ENCODE results near the gene FSHB.
"Not testable (repeated sequence)": the region's sequence is repeated elsewhere in the genome, so short reads cannot be mapped to it uniquely, and the experiment has no call there.

FSHB gene

DNA sequence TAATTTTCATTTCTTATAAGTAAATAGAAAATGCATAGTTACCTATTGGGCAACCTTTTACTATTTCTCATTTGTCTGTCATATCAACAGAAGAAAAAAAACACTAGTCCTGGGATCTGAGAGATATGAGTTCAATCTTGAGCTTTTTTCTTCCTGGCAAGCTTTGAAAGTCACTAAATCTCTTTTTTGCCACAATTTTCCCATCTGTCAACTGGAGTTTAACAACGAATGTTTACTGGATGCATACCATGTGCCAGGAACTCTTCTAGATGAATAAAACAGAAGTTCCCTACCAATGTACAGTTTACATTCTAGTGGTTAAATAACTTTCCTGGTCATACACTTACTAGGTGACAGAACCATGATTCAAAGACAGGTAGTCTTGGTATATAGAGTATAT lies 31.0 kb downstream of the FSHB start:
- no peak for DNase-seq

DNA sequence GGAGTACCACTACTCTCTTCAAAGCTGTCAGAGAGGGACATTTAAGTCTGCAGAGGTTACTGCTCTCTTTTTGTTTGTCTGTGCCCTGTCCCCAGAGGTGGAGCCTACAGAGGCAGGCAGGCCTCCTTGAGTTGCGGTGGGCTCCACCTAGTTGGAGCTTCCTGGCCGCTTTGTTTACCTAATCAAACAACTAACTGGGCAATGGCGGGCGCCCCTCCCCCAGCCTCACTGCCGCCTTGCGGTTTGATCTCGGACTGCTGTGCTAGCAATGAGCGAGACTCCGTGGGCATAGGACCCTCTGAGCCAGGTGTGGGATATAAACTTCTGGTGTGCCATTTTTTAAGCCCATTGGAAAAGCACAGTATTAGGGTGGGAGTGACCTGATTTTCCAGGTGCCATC lies 37.8 kb downstream of the FSHB start:
- not testable (repeated sequence) for DNase-seq

DNA sequence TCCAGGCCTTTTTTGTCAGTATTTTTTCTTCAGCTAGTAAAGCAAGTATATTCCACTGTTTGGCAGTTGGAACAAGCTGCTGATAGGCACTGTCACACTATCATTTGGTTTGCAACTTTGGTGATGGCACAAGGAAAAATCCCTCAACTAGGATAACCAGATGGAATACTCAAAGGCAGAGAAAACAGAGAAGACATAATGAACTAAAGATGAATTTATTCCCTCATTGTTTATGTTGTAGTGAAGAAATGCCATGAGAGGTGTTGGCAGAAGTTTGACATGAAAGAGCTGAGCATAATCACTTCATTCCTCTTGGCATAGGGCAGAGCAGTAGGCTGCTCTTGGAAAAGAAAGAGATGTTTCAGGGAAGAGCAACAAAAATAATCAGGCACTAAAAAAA lies 39.9 kb downstream of the FSHB start:
- DNase-seq: peak in 2 of 58 donors; percentile 10 to 18

DNA sequence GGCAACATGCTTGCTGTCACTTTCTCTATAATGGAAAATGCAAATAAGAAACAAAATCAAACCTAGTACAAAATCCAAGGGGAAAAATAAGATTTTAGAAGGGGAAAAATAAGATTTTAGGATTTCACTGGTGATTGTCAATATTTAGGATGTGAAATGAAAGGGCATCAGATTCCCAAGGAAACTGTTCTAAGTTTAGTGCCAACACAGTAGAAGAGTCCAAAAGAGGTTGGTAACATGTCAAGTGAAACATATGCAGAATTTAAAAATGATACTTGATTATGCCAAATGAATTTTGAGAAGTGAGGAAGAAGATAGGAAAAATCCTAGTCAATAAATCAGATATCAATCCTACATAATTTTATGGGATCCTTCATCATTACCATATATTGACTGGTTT lies 46.4 kb downstream of the FSHB start:
- no peak for DNase-seq

DNA sequence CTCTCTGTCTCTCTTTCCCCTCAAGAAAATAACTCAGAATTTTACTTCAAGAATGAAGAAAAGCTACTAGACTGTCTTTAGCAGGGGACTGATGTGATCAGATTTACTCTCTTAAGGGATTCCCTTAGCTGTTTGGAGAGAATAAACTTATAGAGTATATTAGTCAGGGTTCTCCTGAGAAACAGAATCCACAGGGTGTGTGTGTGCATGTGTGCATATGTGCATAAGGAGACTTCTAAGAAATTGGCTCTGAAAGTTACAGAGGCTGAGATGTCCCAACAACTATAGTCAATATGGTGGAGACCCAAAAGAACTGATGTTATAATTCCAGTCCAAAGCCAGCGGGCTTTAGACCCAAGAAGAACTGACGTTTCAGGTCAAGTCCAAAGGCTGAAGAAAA lies 49.0 kb downstream of the FSHB start:
- no peak for DNase-seq

DNA sequence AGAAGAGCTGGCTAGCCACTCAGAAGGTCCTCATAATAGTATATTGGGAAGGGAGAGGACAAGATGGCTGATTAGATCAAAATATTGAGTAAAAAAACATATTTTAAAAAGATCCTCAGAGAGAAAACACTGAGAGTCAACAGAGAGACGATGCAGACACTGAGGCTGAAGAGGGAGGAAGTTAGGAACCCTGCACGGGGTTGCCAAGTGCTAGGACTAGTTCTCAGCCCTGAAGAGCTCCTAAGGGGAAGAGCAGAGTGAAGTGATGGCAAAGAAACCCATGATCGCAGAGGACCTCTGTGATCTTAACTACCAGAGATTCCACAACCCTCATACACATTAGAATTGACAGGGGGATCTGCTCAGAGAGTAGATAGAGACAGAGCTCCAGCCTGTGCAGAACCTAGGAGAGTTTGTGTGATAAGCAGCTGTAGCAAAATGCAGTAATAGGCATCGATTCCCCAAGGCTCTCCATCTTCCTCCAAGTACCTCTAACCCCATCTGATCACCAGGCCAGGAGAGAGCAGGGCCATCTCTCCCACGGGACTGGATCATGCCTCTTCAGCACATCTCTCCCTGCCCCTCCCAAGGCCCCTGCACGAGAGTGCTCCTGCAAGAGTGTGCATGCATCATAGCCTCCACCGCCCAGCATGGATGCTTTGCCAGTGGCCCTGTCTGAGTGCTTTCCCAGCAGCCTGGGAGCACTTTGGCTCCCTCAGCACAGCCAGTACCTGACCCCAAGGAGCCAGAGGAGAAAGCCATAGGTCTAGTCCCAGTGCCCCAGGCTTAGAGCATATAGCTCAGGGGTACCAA lies 50.9 kb downstream of the FSHB start:
- no peak for DNase-seq

DNA sequence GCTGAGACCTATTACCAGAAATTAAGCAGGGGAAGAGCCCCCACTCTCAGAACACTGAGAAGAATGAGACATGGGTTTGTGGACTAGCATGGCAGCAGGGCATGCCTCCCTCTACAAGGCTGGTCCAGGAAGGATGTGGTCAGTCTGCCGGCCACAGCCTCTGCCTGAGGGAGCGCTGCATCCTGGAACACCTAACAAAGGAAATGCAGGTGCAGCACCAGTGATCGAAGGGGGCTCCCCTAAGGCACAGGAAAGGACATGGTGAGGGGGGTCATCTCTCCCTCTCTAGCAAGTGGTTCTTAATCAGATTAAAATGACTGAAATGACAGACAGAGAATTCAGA lies 51.4 kb downstream of the FSHB start:
- DNase-seq: no peak

Measured in anterior cingulate cortex (tissue), 58 donors.